Astrocyte of the cerebellum (primary cell): ENCODE results near the gene HNRNPL.
"Not testable (repeated sequence)": the region's sequence is repeated elsewhere in the genome, so short reads cannot be mapped to it uniquely, and the experiment has no call there.

ENCODE experiments used
- DNase-seq: peaks from one replicate; pipeline ENCODE4 v3.0.0-alpha.2; 2011; ENCODE audit warnings: low read depth
- H3K4me3 ChIP-seq: 2 replicates; pipeline ENCODE4 v1.5.1; 2011; ENCODE audit warnings: mild to moderate bottlenecking, low read depth, low read length, moderate library complexity
- in situ Hi-C: cut with HindIII; loops from 2 replicates; pipeline ENCODE4 v1.10.0; 2017; ENCODE audit warnings: low sequenced_read_pairs
- TF ChIP-seq, protein P1 (sequence below): IDR thresholded peaks from 2 replicates; pipeline ENCODE4 v1.5.1; 2012; ENCODE audit warnings: low read length, low read depth, moderate library complexity, mild to moderate bottlenecking; ENCODE audit errors: missing control alignments

HNRNPL gene

DNA sequence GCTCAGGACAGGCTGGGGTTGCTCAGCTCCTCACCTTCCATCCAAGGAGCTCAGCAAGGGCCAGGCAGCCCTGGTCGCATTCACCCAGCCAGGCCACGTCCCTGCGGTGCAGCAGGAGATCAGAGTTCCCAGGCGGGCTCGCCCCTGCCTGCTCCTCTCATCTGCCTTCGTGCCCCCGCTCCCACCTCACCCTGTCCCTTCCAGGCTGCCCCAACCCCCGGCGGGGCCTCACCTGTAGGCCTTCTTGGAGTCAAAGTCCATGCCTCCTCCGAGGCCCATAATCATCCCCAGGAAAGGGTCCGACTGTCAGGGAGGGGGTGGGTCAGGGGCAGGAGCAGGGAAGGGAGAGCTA is 29.6 kb upstream of the HNRNPL start:
- in situ Hi-C loops, result no loop called here
- no peak overlapping the region for H3K4me3 ChIP-seq
- TF ChIP-seq, protein P1, sequence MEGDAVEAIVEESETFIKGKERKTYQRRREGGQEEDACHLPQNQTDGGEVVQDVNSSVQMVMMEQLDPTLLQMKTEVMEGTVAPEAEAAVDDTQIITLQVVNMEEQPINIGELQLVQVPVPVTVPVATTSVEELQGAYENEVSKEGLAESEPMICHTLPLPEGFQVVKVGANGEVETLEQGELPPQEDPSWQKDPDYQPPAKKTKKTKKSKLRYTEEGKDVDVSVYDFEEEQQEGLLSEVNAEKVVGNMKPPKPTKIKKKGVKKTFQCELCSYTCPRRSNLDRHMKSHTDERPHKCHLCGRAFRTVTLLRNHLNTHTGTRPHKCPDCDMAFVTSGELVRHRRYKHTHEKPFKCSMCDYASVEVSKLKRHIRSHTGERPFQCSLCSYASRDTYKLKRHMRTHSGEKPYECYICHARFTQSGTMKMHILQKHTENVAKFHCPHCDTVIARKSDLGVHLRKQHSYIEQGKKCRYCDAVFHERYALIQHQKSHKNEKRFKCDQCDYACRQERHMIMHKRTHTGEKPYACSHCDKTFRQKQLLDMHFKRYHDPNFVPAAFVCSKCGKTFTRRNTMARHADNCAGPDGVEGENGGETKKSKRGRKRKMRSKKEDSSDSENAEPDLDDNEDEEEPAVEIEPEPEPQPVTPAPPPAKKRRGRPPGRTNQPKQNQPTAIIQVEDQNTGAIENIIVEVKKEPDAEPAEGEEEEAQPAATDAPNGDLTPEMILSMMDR, result no peak
- DNase-seq, result no peak

DNA sequence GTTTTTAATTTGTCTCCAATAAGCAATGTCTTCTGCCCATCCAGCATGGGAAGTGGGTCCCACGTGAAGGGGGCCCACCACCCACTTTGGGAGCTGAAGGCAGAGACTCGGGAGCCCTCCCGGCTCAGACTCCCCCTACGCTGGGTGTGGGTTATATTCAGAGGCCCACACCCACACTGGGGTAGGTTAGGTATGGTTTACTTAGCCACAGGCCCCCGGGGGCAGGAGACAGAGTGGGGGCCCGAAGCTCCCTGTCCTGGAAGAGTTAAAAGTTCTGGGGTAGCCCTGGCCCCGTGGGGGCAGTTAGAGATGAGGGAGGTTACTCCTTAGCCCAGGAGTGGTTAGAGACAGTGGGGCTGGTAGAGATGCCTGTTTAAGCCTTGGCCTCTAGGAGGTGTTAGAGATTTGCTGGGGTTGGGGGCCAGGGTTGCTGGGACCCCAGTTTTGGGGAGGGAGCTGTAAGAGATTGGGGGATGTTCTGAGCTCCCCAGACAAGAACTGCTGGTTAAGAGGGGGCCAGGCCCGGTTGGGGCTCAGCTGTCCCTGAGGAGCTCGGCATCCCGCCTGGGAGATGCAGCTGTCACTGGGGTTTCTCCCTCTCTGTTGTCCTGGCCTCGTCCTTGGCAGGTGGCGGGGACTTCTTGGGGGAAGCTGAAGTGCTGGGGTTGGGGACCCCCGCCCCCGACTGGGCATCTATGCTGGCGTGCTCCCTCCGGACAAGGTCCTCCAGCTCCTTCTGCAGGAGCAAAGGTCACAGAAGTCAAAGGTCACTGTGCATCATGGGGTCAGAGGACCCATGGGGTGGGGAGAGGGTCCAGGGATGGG is 29.0 kb upstream of the HNRNPL start:
- H3K4me3 ChIP-seq, result no peak overlapping the region
- TF ChIP-seq, protein P1, result peak; percentile 8
- in situ Hi-C loops, result no loop called here
- no peak for DNase-seq

DNA sequence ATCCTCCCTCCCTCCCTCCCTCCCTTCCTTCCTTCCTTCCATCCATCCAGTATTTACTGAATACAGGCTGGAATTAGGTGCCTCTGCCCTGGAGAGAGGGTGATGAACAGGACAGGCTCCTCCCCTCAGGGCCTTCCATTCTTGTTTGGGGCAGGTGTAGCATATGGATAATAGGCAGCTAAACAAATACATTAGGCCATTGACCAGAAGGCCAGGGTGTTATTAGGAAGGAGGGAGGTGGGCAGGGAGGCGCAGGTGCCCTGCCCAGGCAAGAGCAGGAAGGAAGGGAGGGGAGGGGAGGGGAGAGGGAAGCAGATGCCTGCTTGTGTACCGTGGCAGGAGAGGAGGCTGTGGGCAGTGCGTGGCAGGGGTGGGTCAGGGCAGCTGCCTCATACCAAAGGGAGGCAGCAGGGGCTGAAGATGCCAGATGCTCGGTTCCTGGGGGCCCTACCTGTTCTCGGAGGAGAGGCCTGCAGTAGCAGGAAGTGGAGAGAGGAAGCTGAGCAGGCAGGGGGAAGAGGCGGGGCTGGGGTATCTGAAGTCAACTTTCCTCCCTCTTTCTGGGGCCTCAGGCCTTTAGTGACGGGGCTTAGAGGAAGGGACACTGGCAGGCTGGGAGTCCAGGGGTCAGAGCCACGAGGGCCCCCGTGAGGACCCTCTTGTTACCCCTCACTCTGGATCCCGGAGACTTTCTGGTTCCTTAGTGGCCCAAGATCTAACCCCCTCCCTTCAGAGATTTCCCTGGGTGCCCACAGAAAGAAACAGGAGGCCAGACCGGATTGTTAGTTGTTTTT is 28.2 kb upstream of the HNRNPL start, which contains the start of gene RINL:
TSS of gene RINL (minus strand) at position 495 of the 794 bp plus-strand sequence. CDS start 1,533 bp downstream, outside the sequence.
- in situ Hi-C loops, result no loop called here
- TF ChIP-seq, protein P1, result no peak
- H3K4me3 ChIP-seq, result no peak within 1 kb of the TSS
- DNase-seq, result no peak

DNA sequence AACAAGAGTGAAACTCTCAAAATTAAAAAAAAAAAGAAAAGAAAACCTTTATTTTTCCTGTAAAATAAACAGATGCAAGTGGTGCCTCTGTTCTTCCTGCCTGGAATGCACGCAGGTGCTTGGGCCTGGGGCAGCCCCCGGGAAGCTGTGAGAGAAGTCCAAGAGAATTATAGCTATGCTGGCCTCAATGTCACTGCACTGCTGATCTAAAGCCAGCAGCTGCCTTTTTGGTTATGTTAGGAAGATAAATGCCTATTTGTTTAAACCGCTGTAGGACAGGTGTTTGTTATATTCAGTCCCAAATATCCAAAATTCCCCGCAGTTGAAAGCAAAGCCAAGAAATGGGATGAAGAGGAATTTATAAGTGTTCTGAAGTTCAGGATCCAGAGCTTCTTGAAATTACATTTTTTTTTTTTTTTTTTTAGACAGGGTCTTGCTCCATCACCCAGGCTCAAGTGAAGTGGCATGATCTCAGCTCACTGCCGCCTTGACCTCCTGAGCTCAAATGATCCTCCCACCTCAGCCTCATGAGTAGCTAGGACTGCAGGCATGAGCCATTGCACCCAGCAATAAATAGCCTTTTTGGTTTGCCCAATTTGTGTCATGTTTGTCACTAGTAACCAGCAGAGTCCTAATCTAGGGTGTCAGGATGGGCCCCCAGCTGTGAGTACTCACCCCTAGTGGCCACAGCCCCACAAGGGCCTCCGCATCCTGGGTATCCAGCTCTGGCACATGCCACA is 26.0 kb upstream of the HNRNPL start:
- TF ChIP-seq, protein P1, result no peak
- in situ Hi-C loops, result no loop called here
- no peak overlapping the region for H3K4me3 ChIP-seq
- no peak for DNase-seq

DNA sequence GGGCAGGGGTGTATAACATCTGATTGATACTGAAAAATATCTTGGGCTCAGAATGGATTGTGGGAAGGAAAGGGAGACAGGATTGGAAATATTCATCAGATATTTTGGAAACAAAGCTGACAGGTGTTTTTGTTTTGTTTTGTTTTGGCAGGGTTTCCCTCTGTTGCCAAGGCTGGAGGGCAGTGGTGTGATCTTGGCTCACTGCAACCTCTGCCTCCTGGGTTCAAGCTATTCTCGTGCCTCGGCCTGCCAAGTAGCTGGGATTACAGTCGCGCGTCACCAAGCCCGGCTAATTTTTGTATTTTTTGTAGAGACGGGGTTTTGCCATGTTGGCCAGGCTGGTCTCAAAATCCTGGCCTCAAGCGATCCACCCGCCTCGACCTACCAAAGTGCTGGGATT is 23.6 kb upstream of the HNRNPL start:
- in situ Hi-C loops, H3K4me3 ChIP-seq, DNase-seq: not testable (repeated sequence)

DNA sequence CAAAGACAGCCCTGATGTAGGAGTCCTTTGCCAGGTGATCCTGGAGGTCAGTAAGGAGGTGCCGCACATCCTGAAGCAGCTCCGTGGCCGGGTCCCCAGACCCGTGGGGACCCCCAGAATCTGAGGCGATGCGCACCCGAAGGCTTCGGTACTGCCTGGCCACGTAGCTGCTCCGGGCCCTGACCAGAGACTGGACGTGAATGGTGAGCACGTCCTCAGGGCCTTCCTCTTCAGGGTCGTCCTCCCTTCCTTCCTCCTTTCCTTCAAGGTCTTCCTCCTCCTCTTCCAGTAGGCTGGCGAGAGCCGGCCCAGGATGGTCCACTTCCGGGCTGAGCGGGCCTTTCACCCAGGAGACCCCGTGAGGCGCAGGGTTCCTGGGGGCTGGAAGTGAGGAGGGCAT is 20.8 kb upstream of the HNRNPL start:
- in situ Hi-C loops, result no loop called here
- no peak overlapping the region for H3K4me3 ChIP-seq
- DNase-seq, result no peak
- TF ChIP-seq, protein P1, result no peak
